HG02943 (cell line): ENCODE data around the gene ZNF479.
"Not testable (repeated sequence)": the region's sequence is repeated elsewhere in the genome, so short reads cannot be mapped to it uniquely, and the experiment has no call there.

Source experiments
- ATAC-seq: cut with Tn5 transposase; IDR thresholded peaks from one replicate; pipeline ENCODE4 v1.9.1; 2021; ENCODE audit warnings: mild to moderate bottlenecking, low read depth, moderate library complexity; ENCODE audit not compliant: unreplicated experiment

Gene ZNF479

GRCh38 chr7:57132336-57132735 is at the start of gene ZNF479:
ZNF479 (minus strand) TSS chr7:57132436; CDS start chr7:57132324, 112 bp downstream.
- not testable (repeated sequence) for ATAC-seq

GRCh38 chr7:57182031-57182430 is 49.8 kb upstream of the ZNF479 start:
- no peak for ATAC-seq

GRCh38 chr7:57181281-57181680 is 49.0 kb upstream of the ZNF479 start:
- ATAC-seq: no peak

- ATAC-seq: no peak
Observed at GRCh38 chr7:57179776-57180415, 47.7 kb upstream of the ZNF479 start.

- no peak for ATAC-seq
Observed at GRCh38 chr7:57178768-57179139, 46.5 kb upstream of the ZNF479 start.

GRCh38 chr7:57177856-57178767 is 45.9 kb upstream of the ZNF479 start:
- no peak for ATAC-seq

- no peak for ATAC-seq
Observed at GRCh38 chr7:57176928-57177635, 44.8 kb upstream of the ZNF479 start.

GRCh38 chr7:57165285-57165899 is 33.2 kb upstream of the ZNF479 start:
- no peak for ATAC-seq

GRCh38 chr7:57120123-57120784 is 12.0 kb downstream of the ZNF479 start:
- ATAC-seq: not testable (repeated sequence)
